ENCODE results near the gene SUDS3.
"Not testable (repeated sequence)": the region's sequence is repeated elsewhere in the genome, so short reads cannot be mapped to it uniquely, and the experiment has no call there.

SUDS3 gene

GRCh38 chr12:118397708-118398440 lies 21.5 kb downstream of the SUDS3 start:
- no peak for TF ChIP-seq POLR2A (IDR thresholded peaks at IDR 0.05; ENCODE audit: low read length)
- TF ChIP-seq GATA1 (IDR thresholded peaks at IDR 0.05; ENCODE audit: low read depth, low read length), result no peak
- DNase-seq, result no peak

- no peak for DNase-seq
- TF ChIP-seq POLR2A (IDR thresholded peaks at IDR 0.05; ENCODE audit: low read length) (no peak), GATA1 (IDR thresholded peaks at IDR 0.05; ENCODE audit: low read depth, low read length) (no peak)
Measured at GRCh38 chr12:118398524-118398923, 22.2 kb downstream of the SUDS3 start.

- DNase-seq, result no peak
- TF ChIP-seq GATA1 (IDR thresholded peaks at IDR 0.05; ENCODE audit: low read depth, low read length) (no peak), POLR2A (IDR thresholded peaks at IDR 0.05; ENCODE audit: low read length) (no peak)
Measured at GRCh38 chr12:118398940-118399339, 22.6 kb downstream of the SUDS3 start.

GRCh38 chr12:118402251-118402650 lies 25.9 kb downstream of the SUDS3 start:
- DNase-seq, result no peak
- no peak for TF ChIP-seq GATA1 (IDR thresholded peaks at IDR 0.05; ENCODE audit: low read depth, low read length)
- TF ChIP-seq POLR2A (IDR thresholded peaks at IDR 0.05; ENCODE audit: low read length), result no peak

GRCh38 chr12:118404876-118405521 lies 28.6 kb downstream of the SUDS3 start:
- peak; percentile 74 to 82 for DNase-seq
- TF ChIP-seq POLR2A (IDR thresholded peaks at IDR 0.05; ENCODE audit: low read length) (no peak), GATA1 (IDR thresholded peaks at IDR 0.05; ENCODE audit: low read depth, low read length) (no peak)

- DNase-seq, result not testable (repeated sequence)
Measured at GRCh38 chr12:118408241-118408640, 31.9 kb downstream of the SUDS3 start.

- DNase-seq, result peak; percentile 89 to 92
Measured at GRCh38 chr12:118409834-118410233, 33.5 kb downstream of the SUDS3 start.

GRCh38 chr12:118417942-118418341 lies 41.6 kb downstream of the SUDS3 start:
- TF ChIP-seq GATA1 (IDR thresholded peaks at IDR 0.05; ENCODE audit: low read depth, low read length) (no peak), POLR2A (IDR thresholded peaks at IDR 0.05; ENCODE audit: low read length) (no peak)

More at GRCh38 chr12:118409834-118410233, 33.5 kb downstream of the SUDS3 start:
- no peak for TF ChIP-seq GATA1 (IDR thresholded peaks at IDR 0.05; ENCODE audit: low read depth, low read length)
- no peak for TF ChIP-seq POLR2A (IDR thresholded peaks at IDR 0.05; ENCODE audit: low read length)

GRCh38 chr12:118418385-118419057 lies 42.2 kb downstream of the SUDS3 start:
- TF ChIP-seq POLR2A (IDR thresholded peaks at IDR 0.05; ENCODE audit: low read length), result no peak
- no peak for TF ChIP-seq GATA1 (IDR thresholded peaks at IDR 0.05; ENCODE audit: low read depth, low read length)
- no peak for DNase-seq

More at GRCh38 chr12:118417942-118418341, 41.6 kb downstream of the SUDS3 start:
- DNase-seq, result no peak

GRCh38 chr12:118420673-118421072 lies 44.3 kb downstream of the SUDS3 start:
- DNase-seq, result no peak
- TF ChIP-seq GATA1 (IDR thresholded peaks at IDR 0.05; ENCODE audit: low read depth, low read length) (no peak), POLR2A (IDR thresholded peaks at IDR 0.05; ENCODE audit: low read length) (no peak)

- DNase-seq, result peak; percentile 37 to 58
- TF ChIP-seq GATA1 (IDR thresholded peaks at IDR 0.05; ENCODE audit: low read depth, low read length) (no peak), POLR2A (IDR thresholded peaks at IDR 0.05; ENCODE audit: low read length) (no peak)
Measured at GRCh38 chr12:118424884-118425283, 48.5 kb downstream of the SUDS3 start.

- TF ChIP-seq GATA1 (IDR thresholded peaks at IDR 0.05; ENCODE audit: low read depth, low read length) (no peak), POLR2A (IDR thresholded peaks at IDR 0.05; ENCODE audit: low read length) (no peak)
- DNase-seq, result no peak
Measured at GRCh38 chr12:118425364-118425763, 49.0 kb downstream of the SUDS3 start.

- TF ChIP-seq GATA1 (IDR thresholded peaks at IDR 0.05; ENCODE audit: low read depth, low read length), result no peak
- no peak for TF ChIP-seq POLR2A (IDR thresholded peaks at IDR 0.05; ENCODE audit: low read length)
- no peak for DNase-seq
Measured at GRCh38 chr12:118427819-118428218, 51.5 kb downstream of the SUDS3 start.

GRCh38 chr12:118428643-118429042 lies 52.3 kb downstream of the SUDS3 start:
- DNase-seq, result no peak
- TF ChIP-seq POLR2A (IDR thresholded peaks at IDR 0.05; ENCODE audit: low read length) (no peak), GATA1 (IDR thresholded peaks at IDR 0.05; ENCODE audit: low read depth, low read length) (no peak)
